Activated CD4-positive, alpha-beta T cell treated with anti-CD3 and anti-CD28 coated beads for 48 hours (primary cell): ENCODE data around the gene CCDC124.

Experiments used
- DNase-seq: peaks from one replicate; pipeline ENCODE4 v3.0.0-alpha.2; 2020

CCDC124 gene

GRCh38 chr19:17989425-17990094, 56.7 kb downstream of the CCDC124 start:
- DNase-seq: no peak

- DNase-seq: no peak
Observed at GRCh38 chr19:17993076-17993813, 60.4 kb downstream of the CCDC124 start.
